ENCODE measurements around the gene RHBDL2. TPM values are rescaled to one million over a fixed set of nuclear protein-coding genes. Genes with fewer than 3 reads are reported as not detected.
"Not testable (repeated sequence)": the region's sequence is repeated elsewhere in the genome, so short reads cannot be mapped to it uniquely, and the experiment has no call there.

Gene RHBDL2
- total and polyA plus RNA-seq, 10 of the 15 experiments (the other 5 are each of a cell fraction or from before 2014, with no cell fraction given): 0.05 TPM; not detected in 9

GRCh38 chr1:38839363-38839762, 102.3 kb downstream of the RHBDL2 start:
- Histone ChIP-seq H3K27me3 (replicated peaks in 1 of 2; ENCODE audit: control insufficient read depth in 2 of 2, insufficient read depth in 2 of 2, low read length in 1 of 2) (no peaks in the 10 kb centered on the region), H3K36me3 (ENCODE audit: control insufficient read depth in 2 of 2, insufficient read depth in 2 of 2, low read length in 1 of 2) (peaks cover 0 to 7% of the 10 kb centered on the region in 2 experiments; a peak in 2 of 4 replicates), H4K20me1 (ENCODE audit: control insufficient read depth, insufficient read depth) (no peaks in the 10 kb centered on the region), H3K27ac (ENCODE audit: control insufficient read depth, insufficient read depth) (no peak overlapping the region), H3K9ac (ENCODE audit: control insufficient read depth, insufficient read depth, low read length) (no peak overlapping the region), H3K9me3 (replicated peaks; ENCODE audit: control insufficient read depth, insufficient read depth, low read length) (no peaks in the 10 kb centered on the region), H3K4me3 (no peak overlapping the region), H2AFZ (ENCODE audit: control insufficient read depth, low read depth, low read length) (no peak overlapping the region), H3K4me2 (ENCODE audit: control insufficient read depth, insufficient read depth) (no peak overlapping the region), H3K79me2 (ENCODE audit: control insufficient read depth, insufficient read depth, low read length) (no peaks in the 10 kb centered on the region), H3K4me1 (ENCODE audit: control insufficient read depth, insufficient read depth, low read length) (no peaks in the 10 kb centered on the region)
- DNase-seq (ENCODE audit: low read depth, low spot score): no peak
- no peak for ATAC-seq
- intact Hi-C loops (cut with micrococcal nuclease; ENCODE audit: unreplicated experiment) (loop anchor here (5.0 kb wide), 1 partner anchor 232 kb away; no protein-coding TSS in a partner anchor), in situ Hi-C loops (cut with MboI) (loop anchor here (25.0 kb wide), 1 partner anchor 952 kb away; no protein-coding TSS in a partner anchor)
- SMC1A ChIA-PET (ENCODE audit: uncharacterized antibody, unreplicated experiment): no interaction called here
- no TSS peak for BruUV-seq (replicated peaks)
- CTCF ChIA-PET: no interaction called here
- TF ChIP-seq BCLAF1 (IDR thresholded peaks at IDR 0.05): no peak
- no peak for FAIRE-seq
- RAD21 ChIA-PET (ENCODE audit: unreplicated experiment): no interaction called here
- 96% methylated on average over 9 of the region's 9 CpGs for WGBS (ENCODE audit: insufficient coverage, insufficient replicate concordance, low lambda C conversion rate, missing lambda C conversion rate)
- POLR2A ChIA-PET: no interaction called here

- ChIA-PET POLR2A (interaction anchor here (0.6 to 1.0 kb wide), 2 partner anchors 166 to 785 kb away, joined by 3 to 5 read pairs; no protein-coding TSS in a partner anchor), CTCF (interaction anchor here (0.7 to 1.7 kb wide), 6 partner anchors 13 to 1250 kb away, joined by 3 to 7 read pairs (median 4); partner anchors contain the start of gene SF3A3), SMC1A (ENCODE audit: uncharacterized antibody, unreplicated experiment) (interaction anchor here (1.3 to 2.9 kb wide), 3 partner anchors 13 to 36 kb away, joined by 3 to 9 read pairs (median 3); no protein-coding TSS in a partner anchor), RAD21 (ENCODE audit: unreplicated experiment) (interaction anchor here (1.6 kb wide), 1 partner anchor 10 kb away, joined by 3 read pairs; no protein-coding TSS in a partner anchor)
- in situ Hi-C loops (cut with MboI): loop anchor here (25.0 kb wide), 1 partner anchor 949 kb away; no protein-coding TSS in a partner anchor
- 94% methylated on average over 10 of the region's 10 CpGs for WGBS (ENCODE audit: insufficient coverage, insufficient replicate concordance, low lambda C conversion rate, missing lambda C conversion rate)
- not testable (repeated sequence) for H3K4me2 ChIP-seq (ENCODE audit: control insufficient read depth, insufficient read depth); H4K20me1 ChIP-seq (ENCODE audit: control insufficient read depth, insufficient read depth); H3K4me1 ChIP-seq (ENCODE audit: control insufficient read depth, insufficient read depth, low read length); H3K4me3 ChIP-seq; H3K36me3 ChIP-seq (ENCODE audit: control insufficient read depth in 2 of 2, insufficient read depth in 2 of 2, low read length in 1 of 2); H3K9ac ChIP-seq (ENCODE audit: control insufficient read depth, insufficient read depth, low read length); H2AFZ ChIP-seq (ENCODE audit: control insufficient read depth, low read depth, low read length); H3K9me3 ChIP-seq (replicated peaks; ENCODE audit: control insufficient read depth, insufficient read depth, low read length); FAIRE-seq; H3K27me3 ChIP-seq (replicated peaks in 1 of 2; ENCODE audit: control insufficient read depth in 2 of 2, insufficient read depth in 2 of 2, low read length in 1 of 2); H3K27ac ChIP-seq (ENCODE audit: control insufficient read depth, insufficient read depth); BruUV-seq (replicated peaks); H3K79me2 ChIP-seq (ENCODE audit: control insufficient read depth, insufficient read depth, low read length); ATAC-seq; DNase-seq (ENCODE audit: low read depth, low spot score)
- intact Hi-C loops (cut with micrococcal nuclease; ENCODE audit: unreplicated experiment): loop anchor here (5.0 kb wide), 1 partner anchor 229 kb away; no protein-coding TSS in a partner anchor
Measured at GRCh38 chr1:38836316-38836715, 105.3 kb downstream of the RHBDL2 start.

Small RNAs within 50 kb of the gene (small RNA-seq; reads per million reads assigned to genes)
- gene GJA9-MYCBP (not detected), gene RF00019 (not detected), gene RNU6-605P (not detected)

Other genes with a start within 250 kb of the RHBDL2 start
- gene RRAGC, start 82.1 kb downstream of the RHBDL2 start, total RNA-seq (2014; rRNA removed): 5.5 and 7.5 TPM in 2 replicates
- 12.4 and 12.6 TPM in 2 replicates for gene RRAGC, start 82.1 kb downstream of the RHBDL2 start, total RNA-seq (2014; rRNA removed; fragmentation: Illumina TruSeq; extraction: Trizol)
- 17.3 and 18.2 TPM in 2 replicates for gene RRAGC, start 82.1 kb downstream of the RHBDL2 start, total RNA-seq (2021)
- gene RRAGC, start 82.1 kb downstream of the RHBDL2 start, polyA plus RNA-seq (2011; rRNA removed): 18.7 and 23.9 TPM in 2 replicates
- 17.9 and 23.1 TPM in 2 replicates for gene RRAGC, start 82.1 kb downstream of the RHBDL2 start, polyA plus RNA-seq (2014; fragmentation: Illumina TruSeq; extraction: Trizol)
- gene RRAGC, start 82.1 kb downstream of the RHBDL2 start, polyA plus RNA-seq (2014; fragmentation: Nextera tagmentation; extraction: Ambion mirVana): 10 to 100 TPM; 16.8 to 22.1 TPM
- gene RRAGC, start 82.1 kb downstream of the RHBDL2 start, polyA plus RNA-seq (2014; rRNA removed): 8.6 and 11.7 TPM in 2 replicates
- gene RRAGC, start 82.1 kb downstream of the RHBDL2 start, polyA plus RNA-seq (2016; fragmentation: Nextera tagmentation; extraction: Ambion mirVana): 10 to 100 TPM; 11.8 to 13.3 TPM
- gene MYCBP, start 68.5 kb downstream of the RHBDL2 start, total RNA-seq (2014; rRNA removed): 26.1 and 30.1 TPM in 2 replicates
- gene MYCBP, start 68.5 kb downstream of the RHBDL2 start, total RNA-seq (2014; rRNA removed; fragmentation: Illumina TruSeq; extraction: Trizol): 33.8 and 35.8 TPM in 2 replicates
- 45.2 and 49.9 TPM in 2 replicates for gene MYCBP, start 68.5 kb downstream of the RHBDL2 start, total RNA-seq (2021)
- 31.7 and 54.6 TPM in 2 replicates for gene MYCBP, start 68.5 kb downstream of the RHBDL2 start, polyA plus RNA-seq (2011; rRNA removed)
- gene MYCBP, start 68.5 kb downstream of the RHBDL2 start, polyA plus RNA-seq (2014; fragmentation: Illumina TruSeq; extraction: Trizol): 40.9 and 45.5 TPM in 2 replicates
- 100 to 1,000 TPM; 124 to 152 TPM for gene MYCBP, start 68.5 kb downstream of the RHBDL2 start, polyA plus RNA-seq (2014; fragmentation: Nextera tagmentation; extraction: Ambion mirVana)
- gene MYCBP, start 68.5 kb downstream of the RHBDL2 start, polyA plus RNA-seq (2014; rRNA removed): 20.9 and 29.2 TPM in 2 replicates
- gene MYCBP, start 68.5 kb downstream of the RHBDL2 start, polyA plus RNA-seq (2016; fragmentation: Nextera tagmentation; extraction: Ambion mirVana): 100 to 1,000 TPM; 196 to 210 TPM
- not detected in 2 replicates for gene GJA9, start 60.2 kb downstream of the RHBDL2 start, total RNA-seq (2014; rRNA removed)
- gene GJA9, start 60.2 kb downstream of the RHBDL2 start, total RNA-seq (2014; rRNA removed; fragmentation: Illumina TruSeq; extraction: Trizol): not detected in 2 replicates
- gene GJA9, start 60.2 kb downstream of the RHBDL2 start, total RNA-seq (2021): not detected in 2 replicates
- not detected in 2 replicates for gene GJA9, start 60.2 kb downstream of the RHBDL2 start, polyA plus RNA-seq (2011; rRNA removed)
- not detected in 2 replicates for gene GJA9, start 60.2 kb downstream of the RHBDL2 start, polyA plus RNA-seq (2014; fragmentation: Illumina TruSeq; extraction: Trizol)
- gene GJA9, start 60.2 kb downstream of the RHBDL2 start, polyA plus RNA-seq (2014; fragmentation: Nextera tagmentation; extraction: Ambion mirVana): not detected
- gene GJA9, start 60.2 kb downstream of the RHBDL2 start, polyA plus RNA-seq (2014; rRNA removed): not detected in 2 replicates
- gene GJA9, start 60.2 kb downstream of the RHBDL2 start, polyA plus RNA-seq (2016; fragmentation: Nextera tagmentation; extraction: Ambion mirVana): under 1 TPM in 1 of 2 experiments, not detected in 1; 0.13 TPM
- 46.0 and 49.2 TPM in 2 replicates for gene AKIRIN1, start 49.4 kb upstream of the RHBDL2 start, total RNA-seq (2014; rRNA removed)
- 44.4 and 47.6 TPM in 2 replicates for gene AKIRIN1, start 49.4 kb upstream of the RHBDL2 start, total RNA-seq (2014; rRNA removed; fragmentation: Illumina TruSeq; extraction: Trizol)
- gene AKIRIN1, start 49.4 kb upstream of the RHBDL2 start, total RNA-seq (2021): 46.1 and 46.4 TPM in 2 replicates
- gene AKIRIN1, start 49.4 kb upstream of the RHBDL2 start, polyA plus RNA-seq (2011; rRNA removed): 72.3 and 83.8 TPM in 2 replicates
- 60.1 and 80.9 TPM in 2 replicates for gene AKIRIN1, start 49.4 kb upstream of the RHBDL2 start, polyA plus RNA-seq (2014; fragmentation: Illumina TruSeq; extraction: Trizol)
- 10 to 100 TPM in 1 of 2 experiments, 1 to 10 TPM in 1; 7.5 to 16.3 TPM for gene AKIRIN1, start 49.4 kb upstream of the RHBDL2 start, polyA plus RNA-seq (2014; fragmentation: Nextera tagmentation; extraction: Ambion mirVana)
- 47.3 and 53.2 TPM in 2 replicates for gene AKIRIN1, start 49.4 kb upstream of the RHBDL2 start, polyA plus RNA-seq (2014; rRNA removed)
- gene AKIRIN1, start 49.4 kb upstream of the RHBDL2 start, polyA plus RNA-seq (2016; fragmentation: Nextera tagmentation; extraction: Ambion mirVana): 10 to 100 TPM; 59.5 to 66.5 TPM
- 489 and 509 TPM in 2 replicates for gene NDUFS5, start 84.5 kb upstream of the RHBDL2 start, total RNA-seq (2014; rRNA removed)
- 562 and 579 TPM in 2 replicates for gene NDUFS5, start 84.5 kb upstream of the RHBDL2 start, total RNA-seq (2014; rRNA removed; fragmentation: Illumina TruSeq; extraction: Trizol)
- gene NDUFS5, start 84.5 kb upstream of the RHBDL2 start, total RNA-seq (2021): 240 and 265 TPM in 2 replicates
- gene NDUFS5, start 84.5 kb upstream of the RHBDL2 start, polyA plus RNA-seq (2011; rRNA removed): 792 and 854 TPM in 2 replicates
- gene NDUFS5, start 84.5 kb upstream of the RHBDL2 start, polyA plus RNA-seq (2014; fragmentation: Illumina TruSeq; extraction: Trizol): 870 and 924 TPM in 2 replicates
- gene NDUFS5, start 84.5 kb upstream of the RHBDL2 start, polyA plus RNA-seq (2014; fragmentation: Nextera tagmentation; extraction: Ambion mirVana): 1,000 to 10,000 TPM; 1,576 to 1,578 TPM
- 560 and 672 TPM in 2 replicates for gene NDUFS5, start 84.5 kb upstream of the RHBDL2 start, polyA plus RNA-seq (2014; rRNA removed)
- gene NDUFS5, start 84.5 kb upstream of the RHBDL2 start, polyA plus RNA-seq (2016; fragmentation: Nextera tagmentation; extraction: Ambion mirVana): 1,000 to 10,000 TPM in 1 of 2 experiments, 100 to 1,000 TPM in 1; 982 to 1,132 TPM